ENCODE data around the gene VPS13D.

The VPS13D gene

GRCh38 chr1:12458571-12458970 is 228.7 kb downstream of the VPS13D start:
- TF ChIP-seq MAX (IDR thresholded peaks at IDR 0.05; ENCODE audit: low read depth, low read length) = no peak
- TF ChIP-seq POLR2A (IDR thresholded peaks at IDR 0.05; ENCODE audit: extremely low read depth, insufficient read length) = no peak
- TF ChIP-seq, protein P1, sequence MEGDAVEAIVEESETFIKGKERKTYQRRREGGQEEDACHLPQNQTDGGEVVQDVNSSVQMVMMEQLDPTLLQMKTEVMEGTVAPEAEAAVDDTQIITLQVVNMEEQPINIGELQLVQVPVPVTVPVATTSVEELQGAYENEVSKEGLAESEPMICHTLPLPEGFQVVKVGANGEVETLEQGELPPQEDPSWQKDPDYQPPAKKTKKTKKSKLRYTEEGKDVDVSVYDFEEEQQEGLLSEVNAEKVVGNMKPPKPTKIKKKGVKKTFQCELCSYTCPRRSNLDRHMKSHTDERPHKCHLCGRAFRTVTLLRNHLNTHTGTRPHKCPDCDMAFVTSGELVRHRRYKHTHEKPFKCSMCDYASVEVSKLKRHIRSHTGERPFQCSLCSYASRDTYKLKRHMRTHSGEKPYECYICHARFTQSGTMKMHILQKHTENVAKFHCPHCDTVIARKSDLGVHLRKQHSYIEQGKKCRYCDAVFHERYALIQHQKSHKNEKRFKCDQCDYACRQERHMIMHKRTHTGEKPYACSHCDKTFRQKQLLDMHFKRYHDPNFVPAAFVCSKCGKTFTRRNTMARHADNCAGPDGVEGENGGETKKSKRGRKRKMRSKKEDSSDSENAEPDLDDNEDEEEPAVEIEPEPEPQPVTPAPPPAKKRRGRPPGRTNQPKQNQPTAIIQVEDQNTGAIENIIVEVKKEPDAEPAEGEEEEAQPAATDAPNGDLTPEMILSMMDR (IDR thresholded peaks at IDR 0.05; ENCODE audit: low read depth, low read length) = no peak
- TF ChIP-seq MYC (IDR thresholded peaks at IDR 0.05; ENCODE audit: low read depth, low read length) = no peak

GRCh38 chr1:12460121-12460520 is 230.3 kb downstream of the VPS13D start:
- no peak for DNase-seq (ENCODE audit: low read depth)
- TF ChIP-seq MYC (IDR thresholded peaks at IDR 0.05; ENCODE audit: low read depth, low read length) = no peak
- TF ChIP-seq MAX (IDR thresholded peaks at IDR 0.05; ENCODE audit: low read depth, low read length) = no peak
- no peak overlapping the region for H3K4me3 ChIP-seq (ENCODE audit: low read depth, low read length)

More at GRCh38 chr1:12458571-12458970, 228.7 kb downstream of the VPS13D start:
- DNase-seq (ENCODE audit: low read depth) = no peak
- H3K4me3 ChIP-seq (ENCODE audit: low read depth, low read length) = no peak overlapping the region

- TF ChIP-seq MYC (IDR thresholded peaks at IDR 0.05; ENCODE audit: low read depth, low read length) = no peak
- no peak for TF ChIP-seq MAX (IDR thresholded peaks at IDR 0.05; ENCODE audit: low read depth, low read length)
- TF ChIP-seq POLR2A (IDR thresholded peaks at IDR 0.05; ENCODE audit: extremely low read depth, insufficient read length) = no peak
- TF ChIP-seq, protein P1 (IDR thresholded peaks at IDR 0.05; ENCODE audit: low read depth, low read length) = no peak
- H3K4me3 ChIP-seq (ENCODE audit: low read depth, low read length) = no peak overlapping the region
- DNase-seq (ENCODE audit: low read depth) = no peak
These were observed 231.2 kb downstream of the VPS13D start for GRCh38 chr1:12460911-12461621.

DNA sequence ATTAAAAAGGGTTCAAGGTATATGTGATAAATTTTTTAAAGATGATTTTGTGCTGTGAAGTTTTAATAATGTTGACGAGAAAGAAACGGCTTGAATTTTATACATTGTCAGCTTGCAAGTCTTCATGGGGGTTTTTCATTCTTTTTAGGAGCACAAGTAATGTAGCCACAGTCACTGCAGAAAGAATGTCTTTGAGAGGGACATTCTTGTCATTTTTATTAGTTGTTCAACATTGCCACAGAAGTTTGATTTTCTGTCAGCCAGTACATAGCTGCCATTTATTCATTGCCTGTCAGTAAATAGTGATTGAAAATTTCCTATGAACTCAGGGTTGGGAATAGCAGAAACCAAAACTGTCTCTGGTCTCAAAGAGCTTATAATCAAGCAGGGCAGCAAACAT is 231.9 kb downstream of the VPS13D start:
- TF ChIP-seq, protein P1 (IDR thresholded peaks at IDR 0.05; ENCODE audit: low read depth, low read length) = no peak
- TF ChIP-seq POLR2A (IDR thresholded peaks at IDR 0.05; ENCODE audit: extremely low read depth, insufficient read length) = no peak
- TF ChIP-seq MAX (IDR thresholded peaks at IDR 0.05; ENCODE audit: low read depth, low read length) = no peak
- no peak for TF ChIP-seq MYC (IDR thresholded peaks at IDR 0.05; ENCODE audit: low read depth, low read length)
- no peak for DNase-seq (ENCODE audit: low read depth)
- H3K4me3 ChIP-seq (ENCODE audit: low read depth, low read length) = no peak overlapping the region

DNA sequence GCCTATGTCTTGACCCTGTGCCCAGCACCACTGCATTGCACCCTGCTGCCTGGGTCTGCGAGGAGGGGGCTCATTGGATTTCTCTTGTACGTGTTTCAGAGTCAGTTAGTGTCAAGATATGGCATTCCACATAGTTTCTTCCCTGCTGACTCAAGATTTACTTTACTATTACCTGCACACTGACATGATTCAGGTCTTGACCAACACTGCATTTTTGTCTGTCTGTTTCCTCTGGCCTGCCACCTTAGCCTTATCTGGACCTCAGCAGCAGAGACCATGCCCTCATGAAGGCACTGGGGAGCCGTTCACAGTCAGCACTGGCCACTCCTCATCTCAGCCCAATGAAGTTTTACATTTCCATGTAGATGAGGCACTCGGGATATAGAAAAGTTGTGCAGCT is 232.8 kb downstream of the VPS13D start:
- TF ChIP-seq MAX (IDR thresholded peaks at IDR 0.05; ENCODE audit: low read depth, low read length) (no peak), MYC (IDR thresholded peaks at IDR 0.05; ENCODE audit: low read depth, low read length) (no peak), POLR2A (IDR thresholded peaks at IDR 0.05; ENCODE audit: extremely low read depth, insufficient read length) (no peak)
- TF ChIP-seq, protein P1 (IDR thresholded peaks at IDR 0.05; ENCODE audit: low read depth, low read length) = no peak
- no peak for DNase-seq (ENCODE audit: low read depth)
- H3K4me3 ChIP-seq (ENCODE audit: low read depth, low read length) = no peak overlapping the region

- no peak for DNase-seq (ENCODE audit: low read depth)
- TF ChIP-seq POLR2A (IDR thresholded peaks at IDR 0.05; ENCODE audit: extremely low read depth, insufficient read length) (no peak), MAX (IDR thresholded peaks at IDR 0.05; ENCODE audit: low read depth, low read length) (no peak), MYC (IDR thresholded peaks at IDR 0.05; ENCODE audit: low read depth, low read length) (no peak)
- TF ChIP-seq, protein P1 (IDR thresholded peaks at IDR 0.05; ENCODE audit: low read depth, low read length) = no peak
- H3K4me3 ChIP-seq (ENCODE audit: low read depth, low read length) = no peak overlapping the region
These were observed 234.2 kb downstream of the VPS13D start for GRCh38 chr1:12464045-12464461.
